A549 (cell line): ENCODE results near the gene TPCN1. TPM values are rescaled to one million over a fixed set of nuclear protein-coding genes. Genes with fewer than 3 reads are reported as not detected.
"Not testable (repeated sequence)": the region's sequence is repeated elsewhere in the genome, so short reads cannot be mapped to it uniquely, and the experiment has no call there.

Source experiments
- ATAC-seq, 2 experiments: fragments of 200-7000 bp in 1 of 2; fragments of >200 bp in 1 of 2; cut with Nextera tagmentation in 1 of 2; cut with Tn5 transposase in 1 of 2; 3 replicates each; pipeline versions ENCODE4 v1.8.0 to v1.9.1; 2018 to 2020; ENCODE audit warnings: mild to moderate bottlenecking in 1 of 2, moderate library complexity in 1 of 2
- CTCF ChIA-PET: fragments of 300-600 bp; sonication (Branson Sonifier 250); formaldehyde crosslinking; extraction: SDS; loops from one replicate; lab custom pipeline; 2021; ENCODE audit warnings: antibody characterized with exemption, inconsistent platforms; lab: Yijun Ruan, JAX
- POLR2A ChIA-PET: fragments of 350-600 bp; formaldehyde crosslinking; extraction: SDS; loops from one replicate; lab custom pipeline; 2021; ENCODE audit warnings: antibody characterized with exemption, inconsistent platforms; lab: Yijun Ruan, JAX
- DNase-seq, 2 experiments: peaks; one replicate each; pipeline versions ENCODE4 v3.0.0 to v3.0.0-alpha.2; 2011 to 2016; ENCODE audit warnings: low read depth in 1 of 2, low spot score in 1 of 2
- FAIRE-seq: peaks from 2 replicates; lab custom pipeline; 2011; peaks lifted over from hg19 to GRCh38; lab: Jason Lieb, UNC
- H3K27ac ChIP-seq, 2 experiments: fragments of >200 bp; sonication (Bioruptor Twin); formaldehyde crosslinking; 3 replicates each; pipeline ENCODE4 v1.5.1; 2016 to 2017
- H3K4me1 ChIP-seq: fragments of >200 bp; sonication (Bioruptor Twin); formaldehyde crosslinking; 3 replicates; pipeline ENCODE4 v1.6.1; 2016
- H3K4me2 ChIP-seq: fragments of >200 bp; sonication (Bioruptor Twin); formaldehyde crosslinking; 3 replicates; pipeline ENCODE4 v1.6.1; 2016
- H3K4me3 ChIP-seq: fragments of >200 bp; sonication (Bioruptor Twin); formaldehyde crosslinking; 3 replicates; pipeline ENCODE4 v1.5.1; 2016
- H3K9me3 ChIP-seq: fragments of >200 bp; sonication (Bioruptor Twin); formaldehyde crosslinking; 3 replicates; pipeline ENCODE4 v1.6.1; 2016
- BHLHE40 ChIP-seq: IDR thresholded peaks from 2 replicates; pipeline ENCODE4 v1.6.1; 2012; ENCODE audit warnings: low read depth, low read length, inconsistent platforms
- CBX2 ChIP-seq: fragments of 200-600 bp; sonication (generic); IDR thresholded peaks from 2 replicates; pipeline ENCODE4 v1.6.1; 2016; ENCODE audit warnings: low read depth, mild to moderate bottlenecking, borderline replicate concordance
- EP300 ChIP-seq, 2 experiments: fragments of >200 bp; sonication (Bioruptor Twin); formaldehyde crosslinking; IDR thresholded peaks; 2 replicates in 1 of 2; 3 replicates in 1 of 2; pipeline ENCODE4 v1.6.1; 2016 to 2017
- FOSB ChIP-seq: fragments of 250-450 bp; sonication (Bioruptor Pico); IDR thresholded peaks from 2 replicates; pipeline ENCODE4 v1.5.0; 2020; ENCODE audit warnings: mild to moderate bottlenecking, moderate library complexity
- FOSL2 ChIP-seq, 2 experiments: fragments of 450-650 bp in 1 of 2; fragments of >200 bp in 1 of 2; sonication (Bioruptor Twin) in 1 of 2; formaldehyde crosslinking; IDR thresholded peaks; 2 replicates each; pipeline versions ENCODE4 v1.5.0 to v1.6.1; 2016 to 2020; ENCODE audit warnings: mild to moderate bottlenecking in 1 of 2, moderate library complexity in 1 of 2
- FOXS1 ChIP-seq: fragments of 250-450 bp; sonication (Bioruptor Pico); IDR thresholded peaks from 2 replicates; pipeline ENCODE4 v1.5.0; 2020; ENCODE audit warnings: mild to moderate bottlenecking, moderate library complexity
- HDAC2 ChIP-seq: fragments of 200-600 bp; sonication (generic); IDR thresholded peaks from 2 replicates; pipeline ENCODE4 v1.6.1; 2016
- HEYL ChIP-seq: fragments of 250-450 bp; sonication (Bioruptor Pico); IDR thresholded peaks from 2 replicates; pipeline ENCODE4 v1.8.0; 2021; ENCODE audit warnings: mild to moderate bottlenecking, moderate library complexity
- JUNB ChIP-seq: fragments of >200 bp; sonication (Bioruptor Twin); formaldehyde crosslinking; IDR thresholded peaks from 2 replicates; pipeline ENCODE4 v1.6.1; 2016
- KDM1A ChIP-seq: fragments of 200-600 bp; sonication (generic); IDR thresholded peaks from 2 replicates; pipeline ENCODE4 v1.6.1; 2016; ENCODE audit warnings: low read depth, mild to moderate bottlenecking
- MAFK ChIP-seq: fragments of 450-650 bp; IDR thresholded peaks from 2 replicates; pipeline ENCODE4 v1.6.1; 2014; ENCODE audit not compliant: partially characterized antibody
- NPAS2 ChIP-seq: fragments of 250-450 bp; sonication (Bioruptor Pico); IDR thresholded peaks from 2 replicates; pipeline ENCODE4 v1.8.0; 2022; ENCODE audit warnings: mild to moderate bottlenecking, moderate library complexity, borderline replicate concordance
- POLR2AphosphoS2 ChIP-seq: conservative IDR thresholded peaks from 2 replicates; pipeline ENCODE4 v1.6.1; 2012; ENCODE audit warnings: low read length, improper control_type of control experiment, inconsistent platforms
- SREBF2 ChIP-seq: fragments of 450-650 bp; IDR thresholded peaks from 2 replicates; pipeline ENCODE4 v1.6.1; 2014; ENCODE audit warnings: mild to moderate bottlenecking, moderate library complexity
- TFCP2L1 ChIP-seq: fragments of 250-450 bp; sonication (Bioruptor Pico); IDR thresholded peaks from 2 replicates; pipeline ENCODE4 v1.5.0; 2021; ENCODE audit warnings: mild to moderate bottlenecking
- ZC3H11A ChIP-seq: fragments of 450-650 bp; IDR thresholded peaks from 2 replicates; pipeline ENCODE4 v1.6.1; 2014; ENCODE audit warnings: antibody characterized with exemption, mild to moderate bottlenecking
- ZFP36 ChIP-seq: fragments of 450-650 bp; IDR thresholded peaks from 2 replicates; pipeline ENCODE4 v1.6.1; 2014; ENCODE audit warnings: borderline replicate concordance; ENCODE audit not compliant: partially characterized antibody
- ZNF302 ChIP-seq: fragments of 250-450 bp; sonication (Bioruptor Pico); IDR thresholded peaks from 2 replicates; pipeline ENCODE4 v1.9.0; 2021; ENCODE audit warnings: inconsistent platforms, mild to moderate bottlenecking, moderate library complexity
- ZSCAN20 ChIP-seq: fragments of 250-450 bp; sonication (Bioruptor Pico); IDR thresholded peaks from 2 replicates; pipeline ENCODE4 v1.8.0; 2022; ENCODE audit warnings: mild to moderate bottlenecking, moderate library complexity
- WGBS: methylation state at CpG from one replicate; pipeline ENCODE4 v1.1.6; 2017; ENCODE audit errors: missing lambda C conversion rate; 5-methylcytosine and 5-hydroxymethylcytosine counted together
- polyA plus RNA-seq, 4 experiments: library from polyadenylated mRNA; depleted of rRNA in 3 of 4; stranded (reverse); fragments of >200 nt; fragmentation: RNase III in 1 of 4; extraction: RNeasy Plus Mini Kit Qiagen cat#74134 plus additional on column Dnase treatment in 1 of 4; gene quantifications; 2 replicates in 3 of 4; 3 replicates in 1 of 4; pipeline ENCODE4 v1.2.3, GENCODE V29; 2011 to 2017
- TF ChIP-seq, protein P1 (sequence below): fragments of 250-450 bp; sonication (Bioruptor Pico); IDR thresholded peaks from 2 replicates; pipeline ENCODE4 v1.5.0; 2020; ENCODE audit warnings: low read depth, mild to moderate bottlenecking, moderate library complexity
- TF ChIP-seq, protein P2 (sequence below): fragments of 250-450 bp; sonication (Bioruptor Pico); IDR thresholded peaks from 2 replicates; pipeline ENCODE4 v1.5.0; 2021; ENCODE audit warnings: mild to moderate bottlenecking, moderate library complexity, borderline replicate concordance
- TF ChIP-seq, protein P3 (sequence below): IDR thresholded peaks from 2 replicates; pipeline ENCODE4 v1.6.1; 2012

The TPCN1 gene
- polyA plus RNA-seq, 2 of the 4 experiments (the other 2 are of a cell fraction): 21.9 to 24.1 TPM

DNA sequence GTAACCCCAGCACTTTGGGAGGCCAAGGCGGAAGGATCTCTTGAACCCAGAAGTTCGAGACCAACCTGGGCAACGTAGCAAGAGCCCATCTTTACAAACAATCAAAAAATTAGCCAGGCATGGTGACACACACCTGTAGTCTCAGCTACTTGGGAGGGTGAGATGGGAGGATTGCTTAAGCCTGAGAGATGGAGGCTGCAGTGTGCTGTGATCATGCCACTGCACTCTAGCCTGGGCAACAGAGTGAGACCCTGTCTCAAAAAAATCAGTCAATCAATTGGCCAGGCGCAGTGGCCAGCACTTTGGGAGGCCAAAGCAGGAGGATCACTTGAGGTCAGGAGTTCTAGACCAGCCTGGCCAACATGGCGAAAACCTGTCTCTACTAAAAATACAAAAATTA, 14.5 kb upstream of the TPCN1 start:
- CTCF ChIA-PET, H3K4me3 ChIP-seq, POLR2A ChIA-PET, FAIRE-seq, ATAC-seq, H3K4me2 ChIP-seq, H3K9me3 ChIP-seq, H3K4me1 ChIP-seq, H3K27ac ChIP-seq, DNase-seq: not testable (repeated sequence)
- WGBS: 93% methylated on average over 5 of the region's 5 CpGs

DNA sequence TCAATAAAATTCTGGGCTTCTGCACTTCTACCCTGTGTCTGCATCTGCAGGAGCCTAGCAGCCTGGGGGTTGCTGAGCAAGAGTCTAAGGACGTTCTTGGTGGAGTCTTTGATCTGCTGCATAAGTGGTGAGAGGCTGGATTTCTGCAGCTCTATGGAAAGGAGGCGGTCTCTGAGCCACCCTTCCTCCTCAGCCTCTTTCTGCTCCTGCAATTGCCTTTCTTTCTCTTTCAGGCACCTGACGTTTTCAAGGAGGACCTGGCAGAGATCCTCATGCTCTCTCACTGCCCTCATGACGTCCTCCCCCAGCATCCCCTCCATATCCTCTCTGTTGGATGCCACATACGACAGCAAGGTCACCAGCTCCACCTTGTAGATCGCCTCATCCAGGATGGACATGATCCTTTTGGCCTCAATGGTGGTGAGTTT, 13.6 kb upstream of the TPCN1 start:
- ChIA-PET CTCF (interaction anchor here (0.8 to 1.7 kb wide), 2 partner anchors 10 to 218 kb away, joined by 3 to 4 read pairs; no protein-coding TSS in a partner anchor), POLR2A (no interaction called here)
- Histone ChIP-seq H3K9me3 (no peaks in the 10 kb centered on the region), H3K4me3 (no peak overlapping the region)
- 60% methylated on average over 6 of the region's 6 CpGs for WGBS
- ATAC-seq: no peak
- no peak for TF ChIP-seq SREBF2
- no peak for TF ChIP-seq FOXS1 (CRISPR knock-in tag)
- no peak for TF ChIP-seq HEYL (CRISPR knock-in tag)
- no peak for TF ChIP-seq ZSCAN20 (CRISPR knock-in tag)
- no peak for TF ChIP-seq JUNB
- TF ChIP-seq, protein P1, sequence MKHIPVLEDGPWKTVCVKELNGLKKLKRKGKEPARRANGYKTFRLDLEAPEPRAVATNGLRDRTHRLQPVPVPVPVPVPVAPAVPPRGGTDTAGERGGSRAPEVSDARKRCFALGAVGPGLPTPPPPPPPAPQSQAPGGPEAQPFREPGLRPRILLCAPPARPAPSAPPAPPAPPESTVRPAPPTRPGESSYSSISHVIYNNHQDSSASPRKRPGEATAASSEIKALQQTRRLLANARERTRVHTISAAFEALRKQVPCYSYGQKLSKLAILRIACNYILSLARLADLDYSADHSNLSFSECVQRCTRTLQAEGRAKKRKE: no peak
- no peak for TF ChIP-seq KDM1A
- TF ChIP-seq, all 56 proteins: peak for 0
- no peaks in the 10 kb centered on the region for H3K4me1 ChIP-seq
- DNase-seq (no peak), FAIRE-seq (no peak)
- no peak overlapping the region for H3K27ac ChIP-seq
- H3K4me2 ChIP-seq: no peak overlapping the region

DNA sequence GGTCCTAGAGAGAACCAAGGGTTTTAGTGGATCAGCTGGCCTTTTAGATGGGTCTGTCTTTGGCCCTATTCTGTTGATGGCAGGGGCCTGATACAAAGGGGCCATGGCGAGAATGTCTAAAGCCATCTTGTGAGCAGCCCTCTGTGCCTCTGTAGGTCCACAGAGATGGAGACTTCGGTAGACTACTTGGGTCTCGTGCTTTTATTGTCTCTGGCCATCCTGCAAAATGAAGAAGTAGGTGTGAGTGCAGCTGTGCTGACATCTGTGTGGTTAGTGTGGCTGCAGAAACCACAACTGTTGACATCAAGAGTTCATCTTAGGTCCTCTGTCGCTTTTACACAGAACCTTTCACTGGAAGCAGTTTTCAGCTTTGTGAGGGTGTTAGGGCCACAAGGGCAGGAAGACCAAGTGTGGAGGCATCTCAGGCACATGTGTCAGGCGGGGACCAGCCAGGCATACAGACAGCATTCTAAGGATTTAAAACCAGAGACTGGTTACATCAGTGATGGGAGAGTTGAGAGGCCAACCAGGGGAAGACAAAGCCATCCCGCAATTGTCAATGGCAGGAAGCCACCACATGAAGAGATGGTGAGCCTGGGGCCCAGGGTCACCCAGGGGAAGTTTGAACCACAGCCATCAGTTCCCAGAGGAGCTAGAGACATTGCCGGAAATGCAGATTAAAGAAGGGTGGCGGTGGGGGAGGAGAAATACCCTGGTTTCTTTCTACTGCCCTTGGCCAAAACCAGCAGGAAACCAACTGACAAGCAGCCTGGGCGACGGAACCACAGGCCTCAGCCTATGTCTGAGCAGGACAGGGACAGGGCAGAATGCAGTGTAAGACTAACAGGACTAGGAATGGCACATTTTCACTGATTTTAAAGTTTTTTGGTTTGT, 13.0 kb upstream of the TPCN1 start:
- FAIRE-seq: no peak
- no peak for ATAC-seq
- H3K4me1 ChIP-seq: no peaks in the 10 kb centered on the region
- no peak overlapping the region for H3K4me2 ChIP-seq
- no peak for DNase-seq
- H3K9me3 ChIP-seq: no peaks in the 10 kb centered on the region
- 92% methylated on average over 10 of the region's 10 CpGs for WGBS
- POLR2A ChIA-PET: no interaction called here
- CTCF ChIA-PET: interaction anchor here (0.8 to 2.1 kb wide), 3 partner anchors 11 to 217 kb away, joined by 3 to 6 read pairs (median 4); no protein-coding TSS in a partner anchor
- H3K27ac ChIP-seq: no peak overlapping the region
- no peak overlapping the region for H3K4me3 ChIP-seq
- TF ChIP-seq POLR2AphosphoS2: no peak

DNA sequence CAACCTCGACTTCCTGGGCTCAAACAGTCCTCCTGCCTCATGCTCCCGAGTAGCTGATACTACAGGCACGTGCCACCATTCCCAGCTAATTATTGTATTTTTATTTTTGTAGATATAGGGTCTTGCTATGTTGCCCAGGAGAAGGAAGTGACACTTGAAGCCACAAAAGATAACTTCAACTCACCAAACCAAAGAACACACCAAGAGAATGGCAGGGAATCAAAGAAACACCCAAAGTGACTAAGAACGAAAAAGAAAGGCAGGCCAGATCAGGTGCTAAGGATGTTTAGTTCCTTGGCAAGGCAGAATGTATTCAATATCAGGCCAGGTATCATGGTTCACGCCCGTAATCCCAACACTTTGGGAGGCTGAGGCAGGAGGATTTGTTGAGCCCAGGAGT, 10.1 kb upstream of the TPCN1 start:
- no peak for FAIRE-seq
- 77% methylated on average over 6 of the region's 6 CpGs for WGBS

More for the DNA sequence above, 10.1 kb upstream of the TPCN1 start:
- no peak for DNase-seq
- ChIA-PET CTCF (interaction anchor here (1.4 to 1.7 kb wide), 2 partner anchors 37 to 101 kb away, joined by 3 read pairs; no protein-coding TSS in a partner anchor), POLR2A (no interaction called here)
- Histone ChIP-seq H3K9me3 (no peaks in the 10 kb centered on the region), H3K4me2 (no peak overlapping the region), H3K4me1 (peaks cover 21% of the 10 kb centered on the region), H3K4me3 (no peak overlapping the region), H3K27ac (no peak overlapping the region)
- no peak for ATAC-seq
- no peak for TF ChIP-seq CBX2
- TF ChIP-seq NPAS2 (CRISPR knock-in tag): no peak
- TF ChIP-seq, protein P1: no peak
- no peak for TF ChIP-seq ZC3H11A
- no peak for TF ChIP-seq FOSB
- no peak for TF ChIP-seq BHLHE40
- TF ChIP-seq FOSL2 (IDR thresholded peaks at IDR 0.05): no peak
- TF ChIP-seq FOSL2 (CRISPR knock-in tag; IDR thresholded peaks at IDR 0.05): no peak
- TF ChIP-seq ZNF302 (CRISPR knock-in tag): no peak
- no peak for TF ChIP-seq EP300 (IDR thresholded peaks at IDR 0.05)
- no peak for TF ChIP-seq TFCP2L1
- TF ChIP-seq, protein P2, sequence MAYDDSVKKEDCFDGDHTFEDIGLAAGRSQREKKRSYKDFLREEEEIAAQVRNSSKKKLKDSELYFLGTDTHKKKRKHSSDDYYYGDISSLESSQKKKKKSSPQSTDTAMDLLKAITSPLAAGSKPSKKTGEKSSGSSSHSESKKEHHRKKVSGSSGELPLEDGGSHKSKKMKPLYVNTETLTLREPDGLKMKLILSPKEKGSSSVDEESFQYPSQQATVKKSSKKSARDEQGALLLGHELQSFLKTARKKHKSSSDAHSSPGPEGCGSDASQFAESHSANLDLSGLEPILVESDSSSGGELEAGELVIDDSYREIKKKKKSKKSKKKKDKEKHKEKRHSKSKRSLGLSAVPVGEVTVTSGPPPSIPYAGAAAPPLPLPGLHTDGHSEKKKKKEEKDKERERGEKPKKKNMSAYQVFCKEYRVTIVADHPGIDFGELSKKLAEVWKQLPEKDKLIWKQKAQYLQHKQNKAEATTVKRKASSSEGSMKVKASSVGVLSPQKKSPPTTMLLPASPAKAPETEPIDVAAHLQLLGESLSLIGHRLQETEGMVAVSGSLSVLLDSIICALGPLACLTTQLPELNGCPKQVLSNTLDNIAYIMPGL: no peak
- no peak for TF ChIP-seq HDAC2
- TF ChIP-seq MAFK: no peak
- TF ChIP-seq, protein P3, sequence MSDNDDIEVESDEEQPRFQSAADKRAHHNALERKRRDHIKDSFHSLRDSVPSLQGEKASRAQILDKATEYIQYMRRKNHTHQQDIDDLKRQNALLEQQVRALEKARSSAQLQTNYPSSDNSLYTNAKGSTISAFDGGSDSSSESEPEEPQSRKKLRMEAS: no peak
- no peak for TF ChIP-seq ZFP36
- TF ChIP-seq, all 56 proteins: peak for 0
